K562 (cell line): ENCODE results near the gene AP3S2. TPM values are rescaled to one million over a fixed set of nuclear protein-coding genes. Genes with fewer than 3 reads are reported as not detected.

Experiments used
- ATAC-seq: fragments of 200-7000 bp; cut with Tn5 transposase; 3 replicates; pipeline ENCODE4 v1.9.1; 2020; ENCODE audit warnings: moderate library complexity
- BruUV-seq: library from RNA; stranded (reverse); fragments of 400-500 nt; replicated peaks from 2 replicates; lab custom pipeline; 2021; lab: Mats Ljungman, UMichigan
- CTCF ChIA-PET: fragments of 300-600 bp; formaldehyde crosslinking; extraction: SDS; loops from one replicate; lab custom pipeline; 2021; ENCODE audit warnings: low intra/inter-chr PET ratio; lab: Yijun Ruan, JAX
- POLR2A ChIA-PET: fragments of 300-600, 350-650 bp; sonication (Branson Sonifier 250); formaldehyde crosslinking; extraction: SDS; loops from one replicate; lab custom pipeline; 2021; ENCODE audit warnings: antibody characterized with exemption, inconsistent platforms; lab: Yijun Ruan, JAX
- DNase-seq, 4 experiments: peaks; one replicate each; pipeline versions ENCODE4 v3.0.0 to v3.0.0-alpha.2; 2011 to 2018; ENCODE audit warnings: low spot score in 3 of 4, mixed read lengths in 3 of 4; ENCODE audit errors: extremely low read depth in 1 of 4
- FAIRE-seq: peaks from 2 replicates; lab custom pipeline; 2011; peaks lifted over from hg19 to GRCh38; lab: Jason Lieb, UNC
- H2AFZ ChIP-seq: 2 replicates; pipeline ENCODE4 v1.6.0; 2011; ENCODE audit warnings: low read depth, low read length, control low read depth, inconsistent platforms
- H3K27ac ChIP-seq: fragments of 200-600 bp; 3 replicates; pipeline ENCODE4 v1.8.0; 2011; ENCODE audit warnings: low read depth, mild to moderate bottlenecking, control low read depth, inconsistent platforms, low read length, moderate library complexity, mixed read lengths; ENCODE audit errors: extremely low read depth
- H3K27me3 ChIP-seq, 2 experiments: fragments of 300-600 bp in 1 of 2; 2 replicates in 1 of 2; 3 replicates in 1 of 2; pipeline versions ENCODE4 v1.6.0 to v1.8.0; 2011; ENCODE audit warnings: inconsistent platforms in 2 of 2, low read length in 2 of 2, mild to moderate bottlenecking in 1 of 2, mixed read lengths in 1 of 2, moderate library complexity in 1 of 2; ENCODE audit not compliant: control insufficient read depth in 2 of 2, insufficient read depth in 2 of 2
- H3K36me3 ChIP-seq: fragments of 300-600 bp; 3 replicates; pipeline ENCODE4 v1.8.0; 2011; ENCODE audit warnings: mild to moderate bottlenecking, low read length, inconsistent platforms; ENCODE audit not compliant: control insufficient read depth, insufficient read depth
- H3K4me1 ChIP-seq, 2 experiments: fragments of 200-600 bp in 1 of 2; replicated peaks in 1 of 2; 2 replicates in 1 of 2; 3 replicates in 1 of 2; pipeline versions ENCODE4 v1.5.1 to v1.8.0; 2011; ENCODE audit warnings: inconsistent platforms in 2 of 2, low read length in 2 of 2, mild to moderate bottlenecking in 1 of 2, mixed read lengths in 1 of 2, moderate library complexity in 1 of 2; ENCODE audit not compliant: control insufficient read depth in 2 of 2, insufficient read depth in 2 of 2
- H3K4me2 ChIP-seq: 2 replicates; pipeline ENCODE4 v1.6.1; 2011; ENCODE audit warnings: low read length, control low read depth, inconsistent platforms, mixed read lengths; ENCODE audit not compliant: insufficient read depth
- H3K4me3 ChIP-seq: fragments of 200-600 bp; sonication (generic), shearing (Covaris generic); 2 replicates; pipeline ENCODE4 v1.5.1; 2016; ENCODE audit warnings: control low read depth, inconsistent platforms
- H3K79me2 ChIP-seq: fragments of 200-600 bp; 3 replicates; pipeline ENCODE4 v1.8.0; 2011; ENCODE audit warnings: low read length, inconsistent platforms; ENCODE audit not compliant: control insufficient read depth, insufficient read depth
- H3K9ac ChIP-seq, 2 experiments: 2 replicates each; pipeline versions ENCODE4 v1.6.0 to v1.6.1; 2011; ENCODE audit warnings: low read depth in 2 of 2, low read length in 2 of 2, control low read depth in 1 of 2, inconsistent platforms in 1 of 2, mild to moderate bottlenecking in 1 of 2, mixed read lengths in 1 of 2; ENCODE audit not compliant: insufficient read depth in 1 of 2
- H3K9me1 ChIP-seq: one replicate; pipeline ENCODE4 v1.6.0; 2011; ENCODE audit warnings: inconsistent platforms, mild to moderate bottlenecking, low read length, moderate library complexity; ENCODE audit not compliant: control insufficient read depth, insufficient read depth
- H3K9me3 ChIP-seq: replicated peaks from 2 replicates; pipeline ENCODE4 v1.5.1; 2011; ENCODE audit warnings: low read depth, low read length, inconsistent platforms; ENCODE audit not compliant: control insufficient read depth, insufficient read depth
- H4K20me1 ChIP-seq: replicated peaks from 2 replicates; pipeline ENCODE4 v1.6.1; 2011; ENCODE audit warnings: low read length, inconsistent platforms, mixed read lengths; ENCODE audit not compliant: control insufficient read depth, insufficient read depth
- ARID4B ChIP-seq: sonication (generic); formaldehyde crosslinking; IDR thresholded peaks from 2 replicates; pipeline ENCODE4 v1.8.0; 2022; ENCODE audit warnings: mild to moderate bottlenecking, missing genetic modification reagents
- MAX ChIP-seq: sonication (generic); formaldehyde crosslinking; IDR thresholded peaks from 2 replicates; pipeline ENCODE4 v1.9.0; 2022; ENCODE audit warnings: mild to moderate bottlenecking, missing genetic modification reagents
- MXD1 ChIP-seq: fragments of 250-450 bp; sonication (Bioruptor Pico); IDR thresholded peaks from 2 replicates; pipeline ENCODE4 v1.8.0; 2021; ENCODE audit warnings: borderline replicate concordance, mild to moderate bottlenecking, moderate library complexity; ENCODE audit not compliant: poor library complexity, severe bottlenecking
- NR4A1 ChIP-seq, 2 experiments: fragments of 250-450 bp in 1 of 2; fragments of 450-650 bp in 1 of 2; sonication (Bioruptor Pico) in 1 of 2; IDR thresholded peaks; 2 replicates each; pipeline versions ENCODE4 v1.4.0 to v1.6.1; 2016 to 2020; ENCODE audit warnings: mild to moderate bottlenecking in 2 of 2, missing compliant biosample characterization in 1 of 2, missing genetic modification characterization in 1 of 2, moderate library complexity in 1 of 2
- PCBP1 ChIP-seq: fragments of 200-400 bp; formaldehyde crosslinking; IDR thresholded peaks from 2 replicates; pipeline ENCODE4 v1.6.1; 2018; ENCODE audit warnings: mild to moderate bottlenecking, low read depth, low read length; ENCODE audit not compliant: poor library complexity, severe bottlenecking
- THRAP3 ChIP-seq: fragments of 450-650 bp; IDR thresholded peaks from 2 replicates; pipeline ENCODE4 v1.6.1; 2016; ENCODE audit warnings: mild to moderate bottlenecking, inconsistent platforms, borderline replicate concordance
- TSC22D4 ChIP-seq: fragments of 450-650 bp; IDR thresholded peaks from 2 replicates; pipeline ENCODE4 v1.6.1; 2016; ENCODE audit warnings: missing genetic modification characterization, missing biosample characterization, control low read depth
- ZNF707 ChIP-seq: fragments of 250-450 bp; sonication (Bioruptor Pico); conservative IDR thresholded peaks from 2 replicates; pipeline ENCODE4 v1.8.0; 2022; ENCODE audit warnings: inconsistent platforms, mild to moderate bottlenecking, moderate library complexity
- ZNF785 ChIP-seq: fragments of 250-450 bp; sonication (Bioruptor Pico); IDR thresholded peaks from 2 replicates; pipeline ENCODE4 v1.4.0; 2020; ENCODE audit warnings: mild to moderate bottlenecking
- WGBS: fragments of 100-300 bp; shearing (Covaris generic); methylation state at CpG from one replicate; pipeline ENCODE4 v1.1.6; 2016; ENCODE audit warnings: low coverage, mixed read lengths; ENCODE audit not compliant: insufficient coverage; ENCODE audit errors: missing lambda C conversion rate; 5-methylcytosine and 5-hydroxymethylcytosine counted together
- in situ Hi-C: fragments of 300-500 bp; cut with MboI; formaldehyde crosslinking; loops from 4 replicates; pipeline ENCODE4 v1.15.0; 2018; ENCODE audit warnings: inconsistent platforms, mixed read lengths
- intact Hi-C: fragments of 100-400 bp; cut with micrococcal nuclease; formaldehyde crosslinking; loops from 2 replicates; pipeline ENCODE4 v1.14.2; 2022
- polyA plus RNA-seq, 8 experiments: library from polyadenylated mRNA; depleted of rRNA in 4 of 8; stranded (reverse) in 5 of 8; unstranded in 3 of 8; fragments of >200 nt; fragmentation: Nextera tagmentation in 2 of 8; fragmentation: Illumina TruSeq in 1 of 8; extraction: Ambion mirVana in 2 of 8; extraction: Trizol in 1 of 8; gene quantifications; 2 replicates each; pipeline versions ENCODE4 v1.2.1 to v1.2.3, GENCODE V29; 2011 to 2014; ENCODE audit warnings: inconsistent platforms in 1 of 8, missing spikeins in 1 of 8
- total RNA-seq, 7 experiments: library from RNA; depleted of rRNA in 6 of 7; stranded (reverse); fragments of >200 nt in 6 of 7; fragmentation: Illumina TruSeq in 2 of 7; extraction: Trizol in 2 of 7; gene quantifications; 2 replicates each; pipeline versions ENCODE4 v1.2.1 to v1.2.3, GENCODE V29; 2011 to 2021; ENCODE audit warnings: low replicate concordance in 1 of 7

Gene AP3S2
- total and polyA plus RNA-seq, 9 of the 15 experiments (the other 6 are each of a cell fraction or from before 2014, with no cell fraction given): 16.4 to 54.1 (median 37.4) TPM

GRCh38 chr15:89912674-89913396 lies 19.0 kb upstream of the AP3S2 start, which contains the start of gene ARPIN:
Gene ARPIN (minus strand): TSS chr15:89912952. CDS start chr15:89912835, 117 bp downstream.
- intact Hi-C loops: no loop called here
- ChIA-PET POLR2A (no interaction called here), CTCF (no interaction called here)
- no peaks in the 10 kb centered on the region for H3K9me3 ChIP-seq
- no peaks in the 10 kb centered on the region for H3K79me2 ChIP-seq
- TF ChIP-seq TSC22D4 (tag) (no peak), NR4A1 (CRISPR knock-in tag; IDR thresholded peaks at IDR 0.05) (no peak), NR4A1 (tag; IDR thresholded peaks at IDR 0.05) (no peak), PCBP1 (no peak), MXD1 (CRISPR knock-in tag) (no peak), ARID4B (CRISPR knock-in tag) (no peak), THRAP3 (no peak), MAX (CRISPR knock-in tag) (no peak), ZNF785 (CRISPR knock-in tag) (no peak), ZNF707 (CRISPR knock-in tag) (no peak)
- ATAC-seq (no peak), FAIRE-seq (no peak), DNase-seq (no peak)
- H2AFZ ChIP-seq: no peak within 1 kb of the TSS
- no TSS peak for BruUV-seq
- no peak within 1 kb of the TSS for H3K9ac ChIP-seq
- no peak within 1 kb of the TSS for H3K27ac ChIP-seq
- H4K20me1 ChIP-seq: no peaks in the 10 kb centered on the region
- H3K4me2 ChIP-seq: no peak within 1 kb of the TSS
- H3K4me3 ChIP-seq: no peak within 1 kb of the TSS
- H3K36me3 ChIP-seq: no peaks in the 10 kb centered on the region
- no peaks in the 10 kb centered on the region for H3K9me1 ChIP-seq
- H3K27me3 ChIP-seq: peaks cover 2 to 26% of the 10 kb centered on the region in 2 experiments; a peak in 3 of 5 replicates
- peaks cover 9 to 11% of the 10 kb centered on the region in 2 experiments; a peak in 3 of 5 replicates for H3K4me1 ChIP-seq
- in situ Hi-C loops: no loop called here
- 26% methylated on average over 35 of the region's 57 CpGs for WGBS
